HG02623 (cell line): Measurements from ENCODE around the gene LRRC25.
"Not testable (repeated sequence)": the region's sequence is repeated elsewhere in the genome, so short reads cannot be mapped to it uniquely, and the experiment has no call there.

Experiments
- ATAC-seq: cut with Tn5 transposase; IDR thresholded peaks from one replicate; pipeline ENCODE4 v1.9.1; 2021; ENCODE audit warnings: moderate library complexity; ENCODE audit not compliant: unreplicated experiment

The LRRC25 gene

DNA sequence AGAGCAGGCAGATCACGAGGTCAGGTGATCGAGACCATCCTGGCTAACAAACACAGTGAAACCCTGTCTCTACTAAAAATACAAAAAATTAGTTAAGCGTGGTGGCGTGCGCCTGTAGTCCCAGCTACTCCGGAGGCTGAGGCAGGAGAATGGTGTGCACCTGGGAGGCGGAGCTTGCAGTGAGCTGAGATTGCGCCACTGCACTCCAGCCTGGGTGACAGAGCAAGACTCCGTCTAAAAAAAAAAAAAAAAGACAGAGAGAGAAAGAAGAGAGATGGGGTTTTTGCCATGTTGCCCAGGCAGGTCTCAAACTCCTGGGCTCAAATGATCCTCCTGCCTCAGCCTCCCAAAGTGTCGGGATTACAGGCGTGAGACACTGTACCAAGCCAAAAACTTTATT, 8.3 kb upstream of the LRRC25 start:
- not testable (repeated sequence) for ATAC-seq

DNA sequence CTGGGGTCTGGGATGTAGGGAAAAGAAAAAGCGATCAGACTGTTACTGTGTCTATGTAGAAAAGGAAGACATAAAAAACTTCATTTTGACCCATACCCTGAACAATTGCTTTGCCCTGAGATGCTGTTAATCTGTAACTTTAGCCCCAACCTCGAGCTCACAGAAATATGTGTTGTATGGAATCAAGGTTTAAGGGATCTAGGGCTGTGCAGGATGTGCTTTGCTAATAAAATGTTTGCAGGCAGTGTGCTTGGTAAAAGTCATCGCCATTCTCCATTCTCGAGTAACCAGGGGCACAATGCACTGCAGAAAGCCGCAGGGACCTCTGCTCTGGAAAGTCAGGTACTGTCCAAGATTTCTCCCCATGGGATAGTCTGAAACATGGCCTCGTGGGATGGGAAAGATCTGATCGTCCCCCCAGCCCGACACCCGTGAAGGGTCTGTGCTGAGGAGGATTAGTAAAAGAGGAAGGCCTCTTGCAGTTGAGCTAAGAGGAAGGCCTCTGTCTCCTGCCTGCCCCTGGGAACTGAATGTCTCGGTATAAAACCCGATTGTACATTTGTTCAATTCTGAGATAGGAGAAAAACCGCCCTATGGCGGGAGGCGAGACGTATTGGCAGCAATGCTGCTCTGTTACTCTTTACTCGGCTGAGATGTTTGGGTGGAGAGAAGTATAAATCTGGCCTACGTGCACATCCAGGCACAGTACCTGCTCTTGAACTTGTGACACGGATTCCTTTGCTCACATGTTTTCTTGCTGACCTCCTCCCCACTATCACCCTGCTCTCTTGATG, 5.2 kb upstream of the LRRC25 start:
- not testable (repeated sequence) for ATAC-seq

- no peak for ATAC-seq
Measured at GRCh38 chr19:18401580-18402112, 4.2 kb upstream of the LRRC25 start.

- no peak for ATAC-seq
Measured at GRCh38 chr19:18399008-18399407, 1.6 kb upstream of the LRRC25 start.

- ATAC-seq: no peak
Measured at GRCh38 chr19:18396471-18397241, 766 bp downstream of the LRRC25 start.

DNA sequence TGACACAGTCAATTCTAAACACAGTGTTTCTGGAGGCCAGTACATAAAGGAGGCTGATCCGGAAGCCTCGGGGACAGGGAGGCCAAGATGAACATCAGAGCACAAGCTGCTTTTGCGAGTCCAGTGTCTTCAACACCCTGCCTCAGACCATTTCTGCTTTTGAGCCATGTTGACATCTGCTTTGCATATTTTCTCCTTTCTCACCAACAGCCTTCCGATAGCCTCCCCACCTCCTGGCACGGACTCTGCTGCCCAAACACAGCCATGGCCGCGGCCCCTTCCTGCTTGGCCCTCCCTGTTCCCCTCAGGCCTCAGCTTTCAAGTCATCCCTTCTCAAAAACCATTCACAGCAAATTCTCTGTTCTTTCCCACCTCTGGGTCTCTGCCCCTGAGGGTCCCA, 3.6 kb downstream of the LRRC25 start:
- no peak for ATAC-seq

- ATAC-seq: no peak
Measured at GRCh38 chr19:18392926-18393325, 4.5 kb downstream of the LRRC25 start.

- no peak for ATAC-seq
Measured at GRCh38 chr19:18392417-18392816, 5.0 kb downstream of the LRRC25 start.

DNA sequence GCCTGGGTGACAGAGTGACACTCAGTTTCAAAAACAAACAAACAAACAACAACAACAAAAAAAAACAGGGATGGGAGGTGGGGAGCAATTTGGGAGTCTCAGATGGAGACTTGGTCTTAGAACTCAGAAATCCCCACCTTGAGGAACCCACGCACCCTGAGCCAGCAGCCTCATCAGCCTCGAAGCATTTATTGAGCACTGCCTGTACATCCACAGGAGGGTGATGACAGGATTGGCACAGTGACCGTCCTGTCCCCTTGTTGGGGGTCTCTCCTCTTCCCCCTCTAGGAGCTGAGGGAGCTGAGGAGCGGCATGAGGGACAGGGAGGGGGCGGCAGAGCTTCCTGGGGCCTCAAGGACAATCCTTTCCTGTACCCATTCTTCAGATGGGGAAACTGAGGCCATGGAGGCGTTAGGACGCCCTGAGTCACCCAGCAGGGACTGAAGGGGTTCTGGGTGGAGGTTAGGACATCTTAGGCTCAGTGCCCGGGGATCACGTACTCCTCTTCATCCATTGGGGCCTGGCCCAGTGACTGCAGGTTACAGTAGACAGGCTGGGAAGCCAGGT, 5.8 kb downstream of the LRRC25 start:
- no peak for ATAC-seq

DNA sequence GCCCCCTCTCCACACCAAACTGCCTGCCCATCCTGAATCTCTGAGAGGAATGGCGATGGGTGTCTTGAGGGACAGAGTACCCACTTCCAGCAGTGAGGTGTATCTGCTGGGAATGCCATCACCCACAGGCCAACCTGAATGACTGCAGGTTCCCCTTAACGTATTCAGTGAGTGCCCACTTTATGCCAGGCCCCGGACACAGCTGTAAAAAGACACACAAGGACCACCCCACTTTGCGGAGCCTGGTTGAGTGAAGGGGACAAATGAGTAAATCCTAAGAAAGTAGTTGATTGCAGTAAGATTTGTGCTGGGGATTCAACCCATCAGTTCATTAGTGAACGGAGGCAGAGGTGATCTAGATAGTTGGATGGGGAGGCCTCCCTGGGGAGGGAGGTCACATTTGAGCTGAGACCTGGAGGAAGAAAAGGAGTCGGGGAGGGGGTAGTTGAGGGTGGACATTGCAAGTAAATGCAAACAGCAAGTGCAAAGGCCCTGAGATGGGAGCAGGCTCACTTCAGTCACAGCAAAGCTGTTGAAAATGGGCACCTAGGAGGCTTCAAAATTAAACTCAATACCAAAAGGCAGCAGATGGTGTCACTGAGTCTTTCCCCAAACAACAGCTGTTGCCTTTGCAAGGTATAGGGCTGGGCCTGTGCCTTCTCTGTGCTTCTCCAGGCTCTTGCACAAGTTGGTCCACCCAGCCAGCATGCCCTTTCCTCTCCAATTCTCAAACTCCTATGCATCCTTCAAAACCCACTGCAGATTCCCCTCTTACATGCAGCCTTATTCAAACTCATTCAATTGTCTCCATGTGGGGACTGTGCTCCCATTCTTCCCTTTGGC, 7.1 kb downstream of the LRRC25 start:
- ATAC-seq: no peak

- ATAC-seq: no peak
Measured at GRCh38 chr19:18389726-18390064, 7.7 kb downstream of the LRRC25 start.

- ATAC-seq: no peak
Measured at GRCh38 chr19:18388960-18389725, 8.3 kb downstream of the LRRC25 start.

DNA sequence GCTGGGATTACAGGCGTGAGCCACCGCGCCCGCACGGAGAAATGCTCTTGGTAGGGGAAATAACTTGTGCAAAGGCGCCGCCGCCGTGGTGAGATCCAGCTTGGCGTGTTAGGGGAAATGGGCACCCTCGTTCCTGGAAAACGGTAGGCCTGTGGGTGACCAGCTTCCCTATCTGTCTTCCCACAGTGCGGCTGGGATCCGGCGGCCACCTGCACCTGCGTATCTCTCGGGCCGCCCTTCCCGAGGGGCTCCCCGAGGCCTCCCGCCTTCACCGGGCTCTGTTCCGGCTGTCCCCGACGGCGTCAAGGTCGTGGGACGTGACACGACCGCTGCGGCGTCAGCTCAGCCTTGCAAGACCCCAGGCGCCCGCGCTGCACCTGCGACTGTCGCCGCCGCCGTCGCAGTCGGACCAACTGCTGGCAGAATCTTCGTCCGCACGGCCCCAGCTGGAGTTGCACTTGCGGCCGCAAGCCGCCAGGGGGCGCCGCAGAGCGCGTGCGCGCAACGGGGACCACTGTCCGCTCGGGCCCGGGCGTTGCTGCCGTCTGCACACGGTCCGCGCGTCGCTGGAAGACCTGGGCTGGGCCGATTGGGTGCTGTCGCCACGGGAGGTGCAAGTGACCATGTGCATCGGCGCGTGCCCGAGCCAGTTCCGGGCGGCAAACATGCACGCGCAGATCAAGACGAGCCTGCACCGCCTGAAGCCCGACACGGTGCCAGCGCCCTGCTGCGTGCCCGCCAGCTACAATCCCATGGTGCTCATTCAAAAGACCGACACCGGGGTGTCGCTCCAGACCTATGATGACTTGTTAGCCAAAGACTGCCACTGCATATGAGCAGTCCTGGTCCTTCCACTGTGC, 9.1 kb downstream of the LRRC25 start:
- ATAC-seq: peak; percentile 60

- ATAC-seq: no peak
Measured at GRCh38 chr19:18386543-18387271, 10.7 kb downstream of the LRRC25 start.

DNA sequence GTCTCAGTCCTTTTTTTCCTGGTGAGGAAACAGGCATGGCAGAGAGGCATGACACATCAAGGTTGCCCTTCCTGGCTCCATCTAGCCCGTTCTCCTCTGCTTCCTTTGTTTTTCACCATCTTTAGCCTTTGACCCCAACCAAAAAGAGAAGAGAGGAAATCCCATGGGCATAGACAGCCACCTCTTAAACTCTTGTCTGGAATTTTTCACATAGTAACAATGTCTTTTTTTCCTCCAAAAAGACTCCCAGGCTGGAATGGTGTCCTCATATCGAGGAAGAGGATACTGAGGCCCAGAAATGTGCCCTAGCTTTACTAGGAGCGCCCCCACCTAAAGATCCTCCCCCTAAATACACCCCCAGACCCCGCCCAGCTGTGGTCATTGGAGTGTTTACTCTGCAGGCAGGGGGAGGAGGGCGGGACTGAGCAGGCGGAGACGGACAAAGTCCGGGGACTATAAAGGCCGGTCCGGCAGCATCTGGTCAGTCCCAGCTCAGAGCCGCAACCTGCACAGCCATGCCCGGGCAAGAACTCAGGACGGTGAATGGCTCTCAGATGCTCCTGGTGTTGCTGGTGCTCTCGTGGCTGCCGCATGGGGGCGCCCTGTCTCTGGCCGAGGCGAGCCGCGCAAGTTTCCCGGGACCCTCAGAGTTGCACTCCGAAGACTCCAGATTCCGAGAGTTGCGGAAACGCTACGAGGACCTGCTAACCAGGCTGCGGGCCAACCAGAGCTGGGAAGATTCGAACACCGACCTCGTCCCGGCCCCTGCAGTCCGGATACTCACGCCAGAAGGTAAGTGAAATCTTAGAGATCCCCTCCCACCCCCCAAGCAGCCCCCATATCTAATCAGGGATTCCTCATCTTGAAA, 11.5 kb downstream of the LRRC25 start, which contains the start of gene GDF15:
Gene GDF15, plus strand, starts transcription at position 484 of the 868 bp plus-strand sequence. Its CDS starts 32 bp downstream, at position 516.
- no peak for ATAC-seq

- no peak for ATAC-seq
Measured at GRCh38 chr19:18385359-18385674, 12.1 kb downstream of the LRRC25 start.

DNA sequence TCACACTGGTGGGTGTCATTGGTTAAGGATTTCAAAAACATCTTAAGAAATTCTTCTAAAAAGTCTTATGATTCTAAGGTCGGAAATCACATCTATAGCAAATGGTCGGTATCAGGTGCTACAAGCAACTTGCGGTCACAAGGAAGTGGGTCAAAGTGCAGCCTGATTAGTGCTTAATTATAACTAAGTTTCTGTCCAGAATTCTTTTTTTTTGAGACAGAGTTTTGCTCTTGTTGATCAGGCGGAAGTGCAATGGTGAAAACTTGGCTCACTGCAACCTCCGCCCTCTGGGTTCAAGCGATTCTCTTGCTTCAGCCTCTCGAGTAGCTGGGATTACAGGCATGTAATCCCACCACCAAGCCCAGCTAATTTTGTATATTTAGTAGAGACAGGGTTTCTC, 12.6 kb downstream of the LRRC25 start:
- no peak for ATAC-seq

DNA sequence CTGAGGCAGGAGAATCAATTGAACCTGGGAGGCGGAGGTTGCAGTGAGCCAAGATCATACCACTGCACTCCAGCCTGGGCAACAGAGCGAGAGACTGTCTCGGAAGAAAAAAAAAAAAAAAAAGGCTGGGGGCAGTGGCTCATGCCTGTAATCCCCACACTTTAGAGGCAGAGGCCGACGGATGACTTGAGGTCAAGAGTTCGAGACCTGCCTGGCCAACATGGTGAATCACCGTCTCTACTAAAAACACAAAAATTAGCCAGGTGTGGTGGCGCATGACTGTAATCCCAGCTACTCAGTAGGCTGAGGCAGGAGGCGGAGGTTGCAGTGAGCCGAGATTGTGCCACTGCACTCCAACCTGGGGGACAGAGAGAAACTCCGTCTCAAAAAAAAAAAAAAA, 13.8 kb downstream of the LRRC25 start:
- not testable (repeated sequence) for ATAC-seq
